HCT116 (cell line): ENCODE measurements around the gene RAPGEF2. TPM values are rescaled to one million over a fixed set of nuclear protein-coding genes. Genes with fewer than 3 reads are reported as not detected.
A peak's percentile ranks its signal among the peaks of the same experiment; 100 is the strongest.

Experiments
- ATAC-seq: fragments of 200-7000 bp; cut with Tn5 transposase; 2 replicates; pipeline ENCODE4 v1.9.1; 2020; ENCODE audit warnings: mild to moderate bottlenecking, moderate library complexity
- BruUV-seq: library from RNA; stranded (reverse); fragments of 400-500 nt; replicated peaks from 2 replicates; lab custom pipeline; 2021; lab: Mats Ljungman, UMichigan
- CTCF ChIA-PET: fragments of 300-600 bp; sonication (Branson Sonifier 250); formaldehyde crosslinking; loops from one replicate; lab custom pipeline; 2021; ENCODE audit warnings: antibody characterized with exemption; lab: Charles Lee
- POLR2A ChIA-PET: fragments of 300-600, 350-600 bp; sonication (Branson Sonifier 250); formaldehyde crosslinking; loops from one replicate; lab custom pipeline; 2021; ENCODE audit warnings: antibody characterized with exemption; lab: Charles Lee
- RAD21 ChIA-PET, 2 experiments: fragments of 300-600 bp; sonication (Branson Sonifier 250); formaldehyde crosslinking; loops; one replicate each; lab custom pipeline; 2023; ENCODE audit warnings: low total read pairs in 2 of 2; ENCODE audit not compliant: uncharacterized antibody in 2 of 2, unreplicated experiment in 2 of 2, low non-redundant PET in 1 of 2; lab: Charles Lee
- DNase-seq: peaks from one replicate; pipeline ENCODE4 v3.0.0-alpha.2; 2010; ENCODE audit warnings: low read depth, low spot score
- H2AFZ ChIP-seq: fragments of 200-600 bp; shearing (Covaris generic), sonication (generic); 2 replicates; pipeline ENCODE4 v1.6.1; 2017; ENCODE audit warnings: low read depth, mixed run types, mixed read lengths, antibody characterized with exemption, low read length; ENCODE audit not compliant: poor library complexity, severe bottlenecking
- H3K27ac ChIP-seq: 2 replicates; pipeline ENCODE4 v1.5.1; 2012; ENCODE audit warnings: low read depth, low read length
- H3K27me3 ChIP-seq: fragments of 200-600 bp; sonication (generic); 2 replicates; pipeline ENCODE4 v1.6.1; 2016; ENCODE audit warnings: mixed run types, low read length, mixed read lengths; ENCODE audit not compliant: insufficient read depth
- H3K36me3 ChIP-seq, 2 experiments: fragments of 200-500 bp in 1 of 2; fragments of 200-600 bp in 1 of 2; sonication (Bioruptor generic) in 1 of 2; sonication (generic) in 1 of 2; 2 replicates each; pipeline versions ENCODE4 v1.5.1 to v1.6.1; 2014 to 2016; ENCODE audit warnings: low read length in 2 of 2, inconsistent platforms in 1 of 2, mixed read lengths in 1 of 2, mixed run types in 1 of 2; ENCODE audit not compliant: insufficient read depth in 2 of 2, control insufficient read depth in 1 of 2
- H3K4me1 ChIP-seq, 2 experiments: fragments of 200-600 bp in 1 of 2; sonication (generic) in 1 of 2; 2 replicates each; pipeline versions ENCODE4 v1.5.1 to v1.6.1; 2012 to 2017; ENCODE audit warnings: low read length in 2 of 2, inconsistent platforms in 1 of 2, mild to moderate bottlenecking in 1 of 2, mixed read lengths in 1 of 2, mixed run types in 1 of 2, moderate library complexity in 1 of 2; ENCODE audit not compliant: insufficient read depth in 2 of 2, control insufficient read depth in 1 of 2
- H3K4me2 ChIP-seq: fragments of 200-600 bp; sonication (generic); 2 replicates; pipeline ENCODE4 v1.6.1; 2017; ENCODE audit warnings: mixed run types, low read length, mixed read lengths
- H3K4me3 ChIP-seq, 2 experiments: fragments of 200-600 bp in 1 of 2; sonication (generic) in 1 of 2; replicated peaks in 1 of 2; 2 replicates each; pipeline ENCODE4 v1.5.1; 2011 to 2016; ENCODE audit warnings: low read length in 2 of 2, control low read depth in 1 of 2, low read depth in 1 of 2, mild to moderate bottlenecking in 1 of 2, mixed read lengths in 1 of 2, mixed run types in 1 of 2
- H3K79me2 ChIP-seq: fragments of 200-600 bp; sonication (generic); 2 replicates; pipeline ENCODE4 v1.6.1; 2017; ENCODE audit warnings: mild to moderate bottlenecking, mixed run types, low read length, moderate library complexity, mixed read lengths; ENCODE audit not compliant: insufficient read depth
- H3K9ac ChIP-seq: fragments of 200-600 bp; sonication (generic); 2 replicates; pipeline ENCODE4 v1.6.1; 2016; ENCODE audit warnings: low read length, mixed read lengths
- H3K9me2 ChIP-seq: fragments of 200-600 bp; sonication (generic), shearing (Covaris generic); 2 replicates; pipeline ENCODE4 v1.6.1; 2017; ENCODE audit warnings: mixed run types, mild to moderate bottlenecking, moderate library complexity; ENCODE audit not compliant: insufficient read depth
- H3K9me3 ChIP-seq, 2 experiments: fragments of 200-500 bp in 1 of 2; fragments of 200-600 bp in 1 of 2; sonication (Bioruptor generic) in 1 of 2; sonication (generic) in 1 of 2; 2 replicates each; pipeline ENCODE4 v1.6.1; 2014 to 2017; ENCODE audit warnings: low read length in 2 of 2, mixed read lengths in 2 of 2, inconsistent platforms in 1 of 2, low read depth in 1 of 2, mild to moderate bottlenecking in 1 of 2, mixed run types in 1 of 2, moderate library complexity in 1 of 2; ENCODE audit not compliant: control insufficient read depth in 1 of 2, insufficient read depth in 1 of 2
- H4K20me1 ChIP-seq: fragments of 200-600 bp; sonication (generic), shearing (Covaris generic); 2 replicates; pipeline ENCODE4 v1.6.1; 2017; ENCODE audit warnings: mixed run types, mild to moderate bottlenecking, moderate library complexity; ENCODE audit not compliant: insufficient read depth
- CEBPB ChIP-seq: IDR thresholded peaks from 2 replicates; pipeline ENCODE4 v1.6.1; 2012; ENCODE audit warnings: low read depth
- EZH2phosphoT487 ChIP-seq: fragments of 200-600 bp; IDR thresholded peaks from 2 replicates; pipeline ENCODE4 v1.6.1; 2018; ENCODE audit warnings: antibody characterized with exemption, borderline replicate concordance
- POLR2AphosphoS5 ChIP-seq: IDR thresholded peaks from 2 replicates; pipeline ENCODE4 v1.6.1; 2011; ENCODE audit warnings: mild to moderate bottlenecking, low read depth, low read length, moderate library complexity
- TCF7L2 ChIP-seq: IDR thresholded peaks from 2 replicates; pipeline ENCODE4 v1.7.0; 2011; ENCODE audit warnings: borderline replicate concordance, inconsistent platforms; ENCODE audit not compliant: insufficient read depth, insufficient read length; ENCODE audit errors: extremely low read depth
- YY1 ChIP-seq: IDR thresholded peaks from 2 replicates; pipeline ENCODE4 v1.6.1; 2011; ENCODE audit warnings: low read length, low read depth, moderate library complexity, mild to moderate bottlenecking; ENCODE audit not compliant: insufficient replicate concordance; ENCODE audit errors: extremely low read depth
- intact Hi-C: fragments of 100-400 bp; cut with micrococcal nuclease; formaldehyde crosslinking; loops from 2 replicates; pipeline ENCODE4 v1.10.0; 2022
- total RNA-seq: library from RNA; stranded (reverse); gene quantifications from one replicate; pipeline ENCODE4 v1.2.1, GENCODE V29; 2021; ENCODE audit not compliant: unreplicated experiment
- TF ChIP-seq, protein P1 (sequence below), 3 experiments: fragments of 200-600 bp in 1 of 3; sonication (generic) in 1 of 3; IDR thresholded peaks in 2 of 3; conservative IDR thresholded peaks in 1 of 3; 2 replicates each; pipeline ENCODE4 v1.5.1; 2012 to 2017; ENCODE audit warnings: low read depth in 2 of 3, low read length in 2 of 3, antibody characterized with exemption in 1 of 3, borderline replicate concordance in 1 of 3, control low read depth in 1 of 3, mild to moderate bottlenecking in 1 of 3, mixed read lengths in 1 of 3, mixed run types in 1 of 3, moderate library complexity in 1 of 3; ENCODE audit not compliant: insufficient read depth in 1 of 3

The RAPGEF2 gene
- total RNA-seq, 1 experiment from 2014 or later: 21.2 TPM

DNA sequence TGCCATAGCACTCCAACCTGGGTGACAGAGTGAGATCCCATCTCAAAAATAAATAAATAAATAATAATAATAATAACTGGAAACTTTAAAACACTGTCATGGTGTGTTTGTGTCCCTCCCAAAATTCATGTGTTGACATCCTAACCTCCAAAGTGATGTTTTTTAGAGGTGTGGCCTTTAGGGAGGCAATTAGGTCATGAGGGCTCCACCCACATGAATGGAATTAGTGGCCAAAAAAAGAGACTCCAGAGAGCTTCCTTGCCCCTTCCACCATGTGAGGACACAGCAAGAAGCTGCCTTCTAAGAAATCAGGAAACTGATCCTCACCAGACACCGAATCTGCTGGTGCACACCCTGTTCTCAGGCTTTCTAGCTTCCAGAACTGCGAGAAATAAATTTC lies 23.8 kb upstream of the RAPGEF2 start:
- H4K20me1 ChIP-seq: no peaks in the 10 kb centered on the region
- no peak overlapping the region for H3K4me2 ChIP-seq
- no peaks in the 10 kb centered on the region for H3K79me2 ChIP-seq
- no peaks in the 10 kb centered on the region for H3K36me3 ChIP-seq
- no peak for TF ChIP-seq YY1
- no peak for TF ChIP-seq EZH2phosphoT487
- ATAC-seq (no peak), DNase-seq (no peak)
- no TSS peak for BruUV-seq
- no peak overlapping the region for H3K4me3 ChIP-seq
- H3K9ac ChIP-seq: no peak overlapping the region
- ChIA-PET POLR2A (no interaction called here), CTCF (no interaction called here), RAD21 (no interaction called here)
- intact Hi-C loops: no loop called here
- peak overlapping the region; percentile 45 for H2AFZ ChIP-seq
- H3K27me3 ChIP-seq: no peaks in the 10 kb centered on the region
- no peaks in the 10 kb centered on the region for H3K9me3 ChIP-seq
- 0 out of 4 replicates have a peak, but pooled peaks cover 0 to 5% of the 10 kb centered on the region in 2 experiments for H3K4me1 ChIP-seq
- H3K9me2 ChIP-seq: no peaks in the 10 kb centered on the region
- H3K27ac ChIP-seq: no peak overlapping the region

- Histone ChIP-seq H4K20me1 (no peaks in the 10 kb centered on the region), H3K4me3 (no peak overlapping the region), H3K27me3 (no peaks in the 10 kb centered on the region), H2AFZ (no peak overlapping the region), H3K36me3 (no peaks in the 10 kb centered on the region), H3K9me3 (no peaks in the 10 kb centered on the region), H3K4me2 (no peak overlapping the region), H3K9ac (no peak overlapping the region), H3K9me2 (no peaks in the 10 kb centered on the region), H3K27ac (no peak overlapping the region), H3K4me1 (no peaks in the 10 kb centered on the region), H3K79me2 (no peaks in the 10 kb centered on the region)
- intact Hi-C loops: no loop called here
- DNase-seq: no peak
- no TSS peak for BruUV-seq
- TF ChIP-seq, protein P1, sequence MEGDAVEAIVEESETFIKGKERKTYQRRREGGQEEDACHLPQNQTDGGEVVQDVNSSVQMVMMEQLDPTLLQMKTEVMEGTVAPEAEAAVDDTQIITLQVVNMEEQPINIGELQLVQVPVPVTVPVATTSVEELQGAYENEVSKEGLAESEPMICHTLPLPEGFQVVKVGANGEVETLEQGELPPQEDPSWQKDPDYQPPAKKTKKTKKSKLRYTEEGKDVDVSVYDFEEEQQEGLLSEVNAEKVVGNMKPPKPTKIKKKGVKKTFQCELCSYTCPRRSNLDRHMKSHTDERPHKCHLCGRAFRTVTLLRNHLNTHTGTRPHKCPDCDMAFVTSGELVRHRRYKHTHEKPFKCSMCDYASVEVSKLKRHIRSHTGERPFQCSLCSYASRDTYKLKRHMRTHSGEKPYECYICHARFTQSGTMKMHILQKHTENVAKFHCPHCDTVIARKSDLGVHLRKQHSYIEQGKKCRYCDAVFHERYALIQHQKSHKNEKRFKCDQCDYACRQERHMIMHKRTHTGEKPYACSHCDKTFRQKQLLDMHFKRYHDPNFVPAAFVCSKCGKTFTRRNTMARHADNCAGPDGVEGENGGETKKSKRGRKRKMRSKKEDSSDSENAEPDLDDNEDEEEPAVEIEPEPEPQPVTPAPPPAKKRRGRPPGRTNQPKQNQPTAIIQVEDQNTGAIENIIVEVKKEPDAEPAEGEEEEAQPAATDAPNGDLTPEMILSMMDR (IDR thresholded peaks at IDR 0.05 in 2 of 3, conservative IDR thresholded peaks at IDR 0.05 in 1 of 3; ENCODE audit: borderline replicate concordance in 1 of 3, insufficient read depth in 1 of 3, low read depth in 2 of 3, low read length in 2 of 3): no peak
- TF ChIP-seq TCF7L2 (no peak), CEBPB (no peak), POLR2AphosphoS5 (no peak)
- RAD21 ChIA-PET: no interaction called here
- ATAC-seq: no peak
- POLR2A ChIA-PET: no interaction called here
- CTCF ChIA-PET: no interaction called here
These were observed 16.3 kb upstream of the RAPGEF2 start for GRCh38 chr4:159086606-159087005.
